ENCODE measurements around the gene MST1. TPM values are rescaled to one million over a fixed set of nuclear protein-coding genes. Genes with fewer than 3 reads are reported as not detected.

MST1 gene
- total and polyA plus RNA-seq, 2 of the 8 experiments (the other 6 are each of a cell fraction or from before 2014, with no cell fraction given): 6.2 to 9.5 TPM

GRCh38 chr3:49712631-49713317 is 23.5 kb upstream of the MST1 start:
- Histone ChIP-seq H2AK5ac (ENCODE audit: low read depth, low read length) (no peak overlapping the region), H4K20me1 (replicated peaks in 1 of 2; ENCODE audit: control insufficient read depth in 1 of 2, insufficient read depth in 2 of 2, low read length in 2 of 2) (peaks cover 0 to 4% of the 10 kb centered on the region in 2 experiments), H3K27ac (ENCODE audit: low read depth, low read length) (peak overlapping the region; percentile 1; the same call in 1 of the 2 replicates), H3K4me2 (ENCODE audit: insufficient read depth in 1 of 2, low read depth in 2 of 2, low read length in 2 of 2) (no peak overlapping the region), H3K9me3 (ENCODE audit: insufficient read depth in 2 of 2, low read depth in 1 of 2, low read length in 1 of 2) (no peaks in the 10 kb centered on the region), H3K79me1 (ENCODE audit: low read depth, low read length) (no peaks in the 10 kb centered on the region), H3K79me2 (ENCODE audit: control insufficient read depth in 1 of 2, insufficient read depth in 2 of 2, low read length in 2 of 2) (no peaks in the 10 kb centered on the region), H4K8ac (ENCODE audit: extremely low read depth, insufficient read depth, low read length) (no peak overlapping the region), H3K9ac (replicated peaks in 1 of 4; ENCODE audit: extremely low read depth in 1 of 4, low read depth in 3 of 4, low read length in 3 of 4) (no peak overlapping the region; a peak in 1 of 7 replicates), H3K4me3 (ENCODE audit: extremely low read depth in 1 of 4, insufficient read depth in 2 of 4, low read depth in 3 of 4, low read length in 4 of 4) (no peak overlapping the region), H3K23me2 (ENCODE audit: low read depth, low read length) (no peaks in the 10 kb centered on the region; the same call in 1 of the 2 replicates), H3K4ac (replicated peaks; ENCODE audit: insufficient read length, low read depth, low read length) (no peak overlapping the region), H4K5ac (ENCODE audit: insufficient read length, low read depth, low read length) (no peak overlapping the region), H3K56ac (replicated peaks; ENCODE audit: insufficient read length, low read depth, low read length) (no peak overlapping the region), H2AFZ (ENCODE audit: low read length) (no peak overlapping the region), H2BK5ac (ENCODE audit: low read depth, low read length) (no peak overlapping the region), H3K14ac (ENCODE audit: insufficient read length) (no peak overlapping the region), H2BK15ac (ENCODE audit: low read length) (no peak overlapping the region), H3K27me3 (replicated peaks in 1 of 4; ENCODE audit: control insufficient read depth in 3 of 4, extremely low read depth in 1 of 4, insufficient read depth in 3 of 4, low read length in 3 of 4) (no peaks in the 10 kb centered on the region), H3K36me3 (ENCODE audit: control insufficient read depth in 2 of 4, insufficient read depth in 4 of 4, low read length in 3 of 4) (no peaks in the 10 kb centered on the region; a peak in 1 of 8 replicates), H3K23ac (ENCODE audit: insufficient read length) (no peak overlapping the region), H3K4me1 (replicated peaks in 1 of 4; ENCODE audit: control insufficient read depth in 3 of 4, insufficient read depth in 4 of 4, low read length in 3 of 4) (peaks cover 0 to 3% (median 0%) of the 10 kb centered on the region in 4 experiments; a peak in 2 of 7 replicates), H2BK120ac (replicated peaks; ENCODE audit: low read depth, low read length) (no peak overlapping the region), H2BK20ac (ENCODE audit: low read length) (no peak overlapping the region), H4K91ac (replicated peaks; ENCODE audit: insufficient read length, low read length) (no peak overlapping the region), H3K18ac (ENCODE audit: extremely low read depth, low read length) (no peak overlapping the region), H2BK12ac (ENCODE audit: low read depth, low read length) (no peak overlapping the region)
- ChIA-PET POLR2A (ENCODE audit: partially characterized antibody) (interaction anchor here (0.6 to 3.8 kb wide), 9 partner anchors 9 to 218 kb away, joined by 3 to 41 read pairs (median 3); partner anchors contain the start of genes AMIGO3 and GMPPB), CTCF (ENCODE audit: partially characterized antibody) (interaction anchor here (0.6 to 3.7 kb wide), 8 partner anchors 11 to 126 kb away, joined by 3 to 55 read pairs (median 4); no protein-coding TSS in a partner anchor)
- no peak for DNase-seq (ENCODE audit: low read depth in 1 of 2, low spot score in 2 of 2)
- FAIRE-seq: no peak
- 91% methylated on average over 7 of the region's 7 CpGs; no CpG with 5 or more reads in 1 of the 2 experiments for WGBS, 2 experiments (ENCODE audit: extremely low coverage in 1 of 2, insufficient coverage in 1 of 2, insufficient read length in 1 of 2, insufficient replicate concordance in 2 of 2, low coverage in 1 of 2, low lambda C conversion rate in 2 of 2, missing lambda C conversion rate in 1 of 2)
- TF ChIP-seq FOSL1 (IDR thresholded peaks at IDR 0.05; ENCODE audit: insufficient read depth, low read depth, low read length) (no peak), KDM1A (IDR thresholded peaks at IDR 0.05; ENCODE audit: borderline replicate concordance, low read length) (no peak), CTCF (IDR thresholded peaks at IDR 0.05; ENCODE audit: control extremely low read depth in 1 of 3, insufficient read depth in 1 of 3, low read depth in 1 of 3, low read length in 3 of 3) (peak in 1 of 3 experiments; percentile 4; a peak in 1 of 4 replicates), SAP30 (IDR thresholded peaks at IDR 0.05; ENCODE audit: insufficient read depth, insufficient replicate concordance, low read length) (no peak), SUZ12 (IDR thresholded peaks at IDR 0.05; ENCODE audit: low read length) (no peak), HDAC2 (IDR thresholded peaks at IDR 0.05; ENCODE audit: borderline replicate concordance in 1 of 2, low read depth in 2 of 2, low read length in 2 of 2) (no peak), SIN3A (conservative IDR thresholded peaks at IDR 0.05 in 1 of 2, IDR thresholded peaks at IDR 0.05 in 1 of 2; ENCODE audit: low read depth in 1 of 2, low read length in 2 of 2) (0 out of 4 replicates have a peak, but pooled peaks of 1 of the 2 experiments have one; percentile 20), CHD2 (IDR thresholded peaks at IDR 0.05; ENCODE audit: low read length) (no peak)
